GM15510 (cell line): ENCODE results near the gene ZNF385C.

Experiments
- POLR2A ChIP-seq: IDR thresholded peaks from 3 replicates; pipeline ENCODE4 v1.6.1; 2011; ENCODE audit warnings: borderline replicate concordance; ENCODE audit not compliant: insufficient read length; ENCODE audit errors: extremely low read depth

ZNF385C gene

DNA sequence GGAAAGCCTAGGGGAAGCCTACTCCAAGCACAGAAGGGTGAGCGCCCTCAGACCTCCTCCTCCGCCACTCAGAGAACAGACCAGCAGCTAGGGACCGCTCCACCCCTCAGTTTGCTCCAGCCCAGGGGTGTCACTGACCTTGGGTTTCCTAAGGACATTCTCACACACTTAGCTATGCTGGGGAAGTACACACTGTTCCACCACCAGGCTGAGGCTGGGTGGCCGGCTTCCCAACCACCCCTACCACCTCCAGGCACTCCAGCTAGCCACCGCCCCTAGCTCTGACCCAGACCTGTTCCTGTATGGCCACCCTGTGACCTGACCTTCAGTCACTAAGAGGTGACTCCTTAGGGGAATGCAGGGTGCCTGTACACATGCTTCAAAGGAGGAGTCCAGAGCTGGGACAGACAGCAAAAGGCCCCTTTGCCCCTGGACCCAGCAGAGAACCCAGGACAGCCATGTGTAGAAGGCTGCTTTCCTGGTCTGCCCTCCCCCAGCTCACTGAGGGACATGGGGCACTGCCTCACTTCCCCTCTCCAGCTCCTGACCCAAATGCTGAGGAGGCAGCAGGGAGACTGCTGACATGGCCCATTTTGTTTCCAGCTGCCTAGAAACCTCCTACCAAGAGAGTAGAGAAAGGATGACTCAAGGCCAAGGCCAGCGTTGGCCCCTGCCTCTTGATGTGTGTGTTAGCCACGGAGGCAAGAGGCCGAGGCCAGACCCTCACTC, 31.0 kb upstream of the ZNF385C start:
- no peak for TF ChIP-seq POLR2A

DNA sequence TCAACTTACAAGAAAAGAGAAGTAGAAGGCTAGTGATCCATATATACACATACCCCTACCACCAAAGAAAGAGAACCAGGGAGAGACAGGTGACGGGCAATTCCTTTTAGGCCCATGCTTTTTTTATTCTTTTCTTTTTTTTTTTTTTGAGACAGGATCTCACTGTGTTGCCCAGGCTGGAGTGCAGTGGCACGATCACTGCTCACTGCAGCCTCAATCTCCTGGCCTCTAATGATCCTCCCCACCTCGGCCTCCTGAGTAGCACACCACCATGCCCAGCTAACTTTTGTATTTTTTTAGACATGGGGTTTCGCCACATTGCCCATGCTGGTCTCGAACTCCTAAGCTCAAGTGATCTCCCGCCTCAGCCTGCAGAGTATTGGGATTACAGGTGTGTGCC, 29.1 kb upstream of the ZNF385C start:
- no peak for TF ChIP-seq POLR2A

DNA sequence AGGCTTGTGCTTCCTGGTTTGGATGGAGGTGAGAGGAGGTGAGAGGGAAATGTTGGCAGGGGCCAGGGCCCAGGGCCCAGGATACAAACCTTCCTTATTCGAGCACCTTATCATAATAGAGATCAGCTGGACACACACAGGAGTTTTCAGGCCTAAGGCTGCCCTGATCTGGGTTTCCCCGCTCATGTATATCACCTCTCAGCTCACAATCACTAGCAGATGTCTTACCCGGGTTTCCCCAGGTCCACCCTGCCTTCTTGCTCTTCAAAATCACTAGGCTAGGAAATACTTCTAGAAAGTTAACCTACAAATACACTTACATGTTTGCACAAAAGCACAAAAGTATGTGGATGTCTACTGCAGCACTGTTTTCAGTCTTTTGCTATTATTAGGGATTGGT, 28.6 kb upstream of the ZNF385C start:
- no peak for TF ChIP-seq POLR2A

DNA sequence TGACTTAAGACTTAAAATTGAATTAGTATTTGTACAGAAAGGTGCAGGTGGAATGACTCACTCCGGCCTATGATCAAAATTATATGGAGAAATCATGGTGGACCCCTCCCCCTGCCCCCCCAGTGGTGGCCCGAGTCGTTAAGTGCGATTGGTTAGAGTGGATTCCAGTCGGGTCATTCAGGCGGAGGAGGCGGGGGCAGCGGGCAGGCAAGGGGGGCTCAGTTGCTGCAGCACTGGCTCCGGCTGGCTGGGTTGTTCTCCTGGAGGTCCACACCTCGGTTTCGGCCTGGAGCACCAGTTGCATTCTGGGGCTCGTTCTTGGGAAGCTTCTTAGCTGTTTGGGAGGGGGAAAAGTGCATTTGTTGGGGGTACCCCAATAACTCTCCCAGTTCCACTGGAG, 27.3 kb upstream of the ZNF385C start:
- TF ChIP-seq POLR2A = no peak

DNA sequence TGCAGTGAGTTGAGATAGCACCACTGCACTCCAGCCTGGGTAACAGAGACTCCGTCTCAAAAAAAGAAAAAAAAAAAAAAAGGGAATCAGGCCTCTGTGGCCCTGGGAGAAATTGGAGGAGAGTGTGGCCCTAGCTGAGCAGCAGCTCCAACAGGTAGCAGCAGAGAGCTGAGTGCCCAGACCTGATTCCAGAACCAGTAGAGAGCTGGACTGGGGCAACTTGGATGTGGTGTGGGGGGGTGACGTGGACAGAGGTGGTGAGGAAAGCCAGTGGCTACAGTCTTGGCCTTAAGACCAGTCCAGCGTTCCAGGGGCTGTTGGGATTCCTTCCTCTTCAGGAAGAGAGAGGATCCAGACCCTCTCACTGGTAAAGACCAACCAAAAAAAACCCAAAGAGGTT, 26.0 kb upstream of the ZNF385C start:
- no peak for TF ChIP-seq POLR2A

DNA sequence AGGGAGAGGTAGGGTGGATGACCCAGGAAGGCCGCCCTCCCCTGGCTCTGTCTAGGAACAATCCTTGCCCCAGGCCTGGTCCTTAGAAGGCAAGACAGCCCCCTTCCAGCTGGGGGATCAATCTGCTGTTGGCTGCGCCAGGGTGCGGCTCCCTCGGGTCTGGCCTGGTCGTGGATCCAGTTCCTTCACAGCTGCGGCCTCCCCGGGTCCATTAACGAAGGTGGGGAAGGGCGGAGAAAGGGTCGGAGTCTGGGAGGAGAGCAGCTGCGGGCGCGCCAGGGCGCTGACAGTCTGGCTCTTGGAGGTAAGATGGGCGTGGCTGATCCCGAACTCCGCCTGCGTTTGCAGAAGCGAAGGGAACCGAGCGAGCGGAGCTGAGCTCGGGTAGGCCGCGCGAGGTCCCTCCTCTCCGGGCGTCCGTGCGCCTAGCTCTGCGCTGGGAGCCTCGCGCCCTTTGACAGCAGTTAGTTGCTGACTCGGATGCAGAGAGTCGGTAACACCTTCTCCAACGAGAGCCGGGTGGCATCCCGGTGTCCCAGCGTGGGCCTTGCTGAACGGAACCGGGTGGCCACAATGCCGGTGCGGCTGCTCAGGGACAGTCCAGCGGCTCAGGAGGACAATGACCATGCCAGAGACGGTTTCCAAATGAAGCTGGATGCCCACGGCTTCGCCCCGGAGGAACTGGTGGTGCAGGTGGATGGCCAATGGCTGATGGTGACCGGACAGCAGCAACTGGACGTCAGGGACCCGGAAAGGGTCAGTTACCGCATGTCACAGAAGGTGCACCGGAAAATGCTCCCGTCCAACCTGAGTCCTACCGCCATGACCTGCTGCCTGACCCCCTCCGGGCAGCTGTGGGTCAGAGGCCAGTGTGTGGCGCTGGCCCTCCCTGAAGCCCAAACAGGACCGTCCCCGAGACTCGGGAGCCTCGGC, 24.4 kb upstream of the ZNF385C start, which contains the start of gene HSPB9:
Gene HSPB9, plus strand, starts transcription at position 434 of the 933 bp plus-strand sequence. Its CDS starts 47 bp downstream, at position 481.
- no peak for TF ChIP-seq POLR2A

DNA sequence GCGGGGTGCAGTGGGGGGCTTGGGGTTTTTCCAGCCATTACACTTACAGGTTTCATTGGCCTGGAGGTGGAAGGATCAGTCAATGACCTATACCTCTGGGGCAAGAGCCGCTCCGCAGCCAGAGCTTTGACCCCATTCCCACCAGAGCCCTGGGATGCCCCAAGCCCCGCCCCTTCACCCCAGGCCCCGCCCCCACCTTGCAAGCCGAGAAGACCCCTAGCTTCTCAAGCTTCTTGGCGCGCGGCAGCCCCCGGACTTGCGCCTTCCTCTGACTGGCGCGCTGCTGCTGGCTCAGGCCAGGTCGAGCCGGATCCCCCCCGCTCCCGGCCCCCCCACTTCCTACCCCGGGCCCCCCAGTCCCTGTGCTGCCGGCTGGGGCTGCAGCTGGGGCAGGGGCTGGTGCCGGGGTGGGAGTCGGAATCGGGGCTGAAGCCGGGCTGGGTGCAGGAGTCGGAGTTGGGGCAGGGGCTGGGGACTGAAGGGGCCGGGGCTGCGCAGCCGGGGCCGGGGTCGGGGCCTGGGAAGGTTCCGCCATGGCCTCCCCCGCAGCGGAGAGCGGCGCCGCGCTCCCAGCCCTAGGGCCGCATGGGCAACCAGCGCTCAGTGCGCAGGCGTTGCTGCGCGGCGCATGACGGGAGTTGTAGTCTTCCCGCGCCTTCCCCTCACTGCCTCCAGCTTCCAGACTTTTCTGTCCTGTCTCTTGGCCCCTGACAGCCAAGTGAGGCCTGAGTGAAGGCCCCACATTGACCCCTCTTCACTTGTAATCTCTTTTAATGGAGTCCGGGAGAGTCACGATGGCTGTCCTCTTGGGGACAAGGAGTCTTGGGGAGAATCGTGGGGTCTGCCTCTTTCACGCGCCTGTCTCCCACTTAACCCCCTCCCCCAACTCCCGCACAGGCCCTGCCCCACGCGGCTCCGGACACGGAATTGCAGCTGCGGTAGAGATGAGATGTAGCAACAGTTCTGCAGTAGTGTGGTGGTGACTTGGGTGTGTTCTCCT, 22.8 kb upstream of the ZNF385C start, which contains the start of gene KAT2A:
Gene KAT2A, minus strand, starts transcription at position 598 of the 1,000 bp plus-strand sequence. Its CDS starts 63 bp downstream, at position 535.
- TF ChIP-seq POLR2A = peak; percentile 83

DNA sequence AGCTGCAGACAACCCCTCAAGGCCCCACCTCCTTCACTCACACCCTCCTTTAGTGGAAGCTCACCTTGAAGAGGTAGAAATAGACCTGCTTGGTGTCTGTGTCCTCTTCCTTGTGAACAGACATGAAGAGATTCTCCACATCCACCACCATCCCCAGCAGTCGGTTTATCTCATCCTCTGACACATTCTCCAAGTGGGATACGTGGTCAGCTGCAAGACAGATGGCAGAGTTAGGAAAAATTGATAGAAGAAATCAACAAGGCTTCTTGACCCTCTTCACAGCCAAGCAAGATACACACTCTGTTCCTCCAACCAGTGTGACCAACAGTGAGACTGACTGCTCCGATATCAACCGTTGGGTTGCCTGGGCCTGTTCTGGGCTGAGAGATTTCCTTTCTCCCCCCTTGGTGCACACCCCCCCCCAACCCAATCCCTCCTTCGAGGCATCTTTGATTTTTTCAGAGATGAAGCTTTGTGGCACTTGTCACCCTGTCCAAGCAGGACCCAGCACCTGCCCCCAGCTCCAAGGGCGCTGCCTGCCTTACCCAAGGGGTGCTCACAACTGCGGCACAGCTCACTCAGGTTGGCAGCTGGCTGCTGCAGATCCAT, 22.0 kb upstream of the ZNF385C start:
- TF ChIP-seq POLR2A = no peak

DNA sequence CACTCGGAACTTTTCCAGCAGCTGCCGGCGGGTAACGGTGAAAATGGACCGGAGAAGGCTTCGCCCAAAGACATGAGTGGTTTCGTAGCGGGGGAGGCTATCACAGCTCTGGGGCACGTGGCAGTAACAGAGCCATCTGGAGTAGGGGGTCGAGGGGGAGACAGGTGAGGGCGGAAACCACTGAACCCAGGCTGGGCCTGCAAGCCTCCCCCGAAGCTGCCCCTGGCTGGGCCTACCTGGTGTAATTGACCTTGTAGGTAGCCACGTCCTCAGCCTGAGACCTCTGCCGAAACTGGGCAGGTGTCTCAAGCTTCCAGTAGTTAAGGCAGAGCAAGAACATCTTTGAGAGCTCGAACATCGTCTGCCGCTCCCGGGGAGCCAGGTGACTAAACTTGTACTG, 21.0 kb upstream of the ZNF385C start:
- TF ChIP-seq POLR2A = no peak

DNA sequence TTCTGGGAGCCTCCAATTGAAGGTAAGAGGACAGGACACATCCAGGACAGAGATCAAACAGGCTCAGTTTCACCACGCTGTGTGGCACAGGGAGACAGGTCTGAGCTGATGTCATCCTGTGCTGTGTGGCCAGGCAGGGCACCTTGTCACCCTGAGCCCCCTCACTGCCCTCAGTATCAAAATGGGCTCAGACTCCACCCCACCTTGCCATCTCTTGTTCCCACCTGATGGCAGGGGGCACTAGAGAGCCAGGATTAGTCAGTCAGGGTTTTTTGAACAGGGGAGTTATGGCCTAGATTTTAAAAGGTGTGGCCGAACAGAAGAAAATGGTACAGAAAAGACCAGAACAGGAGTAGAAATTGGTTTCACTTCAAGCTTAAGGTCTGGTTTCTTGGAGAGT, 20.3 kb upstream of the ZNF385C start:
- no peak for TF ChIP-seq POLR2A

DNA sequence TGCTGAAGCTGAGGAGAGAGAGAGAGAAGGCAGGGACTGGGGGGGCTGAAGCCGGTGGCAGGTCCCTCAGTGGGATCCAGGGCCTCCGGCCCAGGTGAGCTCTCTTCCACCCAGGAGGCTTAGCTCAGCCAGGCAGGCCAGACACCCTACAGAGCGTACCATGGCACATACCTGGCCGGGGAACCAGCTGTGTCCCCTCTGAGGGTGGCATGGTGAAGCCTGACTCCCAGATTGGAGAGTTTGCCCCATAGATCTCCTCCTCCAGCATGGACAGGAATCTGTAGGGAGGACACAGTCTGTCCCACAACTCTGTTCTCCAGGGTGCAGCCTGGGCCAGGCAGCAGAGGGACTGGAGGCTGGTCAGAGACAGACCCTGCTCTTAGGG, 19.8 kb upstream of the ZNF385C start:
- no peak for TF ChIP-seq POLR2A

DNA sequence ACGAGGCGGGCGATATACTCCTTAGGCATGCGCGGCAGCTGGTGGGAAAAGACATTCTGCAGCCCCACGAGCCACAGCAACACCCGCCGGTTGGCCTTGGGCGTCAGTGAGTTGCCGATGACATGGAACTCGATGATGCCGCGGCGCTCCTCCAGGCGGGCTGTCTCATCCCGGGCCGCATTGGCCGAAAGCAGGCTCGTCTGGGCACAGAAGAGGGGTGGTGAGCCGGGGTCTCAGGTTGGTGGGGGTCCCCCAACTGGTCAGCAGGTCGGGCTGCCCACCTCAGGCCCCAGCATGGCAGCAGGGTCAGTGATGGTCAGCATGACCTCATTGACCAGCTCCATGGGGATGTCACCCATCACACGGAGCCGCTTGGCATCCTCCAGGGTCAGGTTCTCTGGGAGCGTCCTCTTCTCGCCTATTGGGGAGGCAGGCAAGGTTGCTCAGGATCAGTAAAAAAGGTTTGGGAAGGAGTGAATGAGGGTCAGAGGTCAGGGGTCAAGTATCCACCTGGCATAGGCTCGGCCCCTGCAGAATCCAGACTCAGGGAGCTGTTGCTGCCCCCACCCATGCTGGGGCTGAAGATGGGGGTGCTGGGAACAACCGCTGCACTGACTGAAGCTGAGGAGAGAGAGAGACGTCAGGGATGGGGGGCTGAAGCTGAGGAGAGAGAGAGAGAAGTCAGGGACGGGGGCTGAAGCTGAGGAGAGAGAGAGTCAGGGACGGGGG, 19.3 kb upstream of the ZNF385C start:
- no peak for TF ChIP-seq POLR2A

DNA sequence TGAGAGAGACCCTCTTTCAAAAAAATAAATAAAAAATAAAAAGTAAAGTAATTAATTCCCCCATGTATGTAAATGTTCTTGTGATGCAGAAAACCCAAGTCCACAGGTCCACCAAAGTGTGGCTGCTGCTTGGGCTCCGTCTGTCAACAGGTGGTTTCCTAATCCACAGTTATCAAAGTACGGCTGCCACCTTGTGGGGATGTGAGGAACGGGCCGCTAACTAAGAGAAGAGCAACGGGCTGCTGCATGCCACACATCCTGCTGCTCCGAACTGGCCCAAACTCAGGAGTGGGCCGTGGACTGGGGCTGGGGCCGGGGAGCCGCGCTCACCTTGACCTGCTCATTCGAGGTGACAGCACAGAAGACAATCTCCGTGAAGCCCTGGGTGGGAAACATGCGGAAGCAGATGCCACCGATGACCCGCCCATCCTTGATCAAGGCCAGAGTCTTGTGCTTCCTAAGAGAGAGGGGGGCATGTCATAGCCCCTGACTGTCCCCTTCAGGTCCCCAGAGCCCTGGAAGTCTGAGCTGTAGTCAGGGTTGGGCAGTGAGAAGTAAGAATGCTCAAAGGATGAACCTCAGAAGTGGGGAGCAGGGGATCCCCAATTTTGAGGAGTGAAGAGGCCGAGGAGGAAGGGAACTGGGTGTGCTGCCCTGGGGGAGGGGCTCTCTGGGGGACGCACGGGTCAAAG, 18.6 kb upstream of the ZNF385C start:
- TF ChIP-seq POLR2A = no peak
